Medulla oblongata (tissue), 1 donor: Measurements from ENCODE around the gene ARSH.
"Not testable (repeated sequence)": the region's sequence is repeated elsewhere in the genome, so short reads cannot be mapped to it uniquely, and the experiment has no call there.

Source experiments
- DNase-seq: peaks from one replicate; pipeline ENCODE4 v3.0.0-alpha.2; 2015; ENCODE audit errors: extremely low spot score

ARSH gene

DNA sequence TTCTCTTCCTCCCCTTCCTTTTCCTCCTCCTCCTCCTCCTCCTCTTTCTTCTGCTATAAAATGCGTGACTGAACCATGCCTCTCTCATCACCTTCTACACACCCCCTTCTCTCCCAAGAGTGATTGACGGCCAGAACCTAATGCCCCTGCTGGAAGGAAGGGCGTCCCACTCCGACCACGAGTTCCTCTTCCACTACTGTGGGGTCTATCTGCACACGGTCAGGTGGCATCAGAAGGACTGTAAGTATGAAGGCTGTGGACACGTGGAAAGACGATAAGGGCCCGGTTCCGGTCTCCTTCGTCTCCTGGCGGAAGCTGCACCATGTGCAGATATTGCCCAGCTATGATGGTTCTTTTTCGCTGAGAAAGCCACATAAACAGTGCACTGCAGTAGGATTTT is 22.8 kb downstream of the ARSH start:
- no peak for DNase-seq

DNA sequence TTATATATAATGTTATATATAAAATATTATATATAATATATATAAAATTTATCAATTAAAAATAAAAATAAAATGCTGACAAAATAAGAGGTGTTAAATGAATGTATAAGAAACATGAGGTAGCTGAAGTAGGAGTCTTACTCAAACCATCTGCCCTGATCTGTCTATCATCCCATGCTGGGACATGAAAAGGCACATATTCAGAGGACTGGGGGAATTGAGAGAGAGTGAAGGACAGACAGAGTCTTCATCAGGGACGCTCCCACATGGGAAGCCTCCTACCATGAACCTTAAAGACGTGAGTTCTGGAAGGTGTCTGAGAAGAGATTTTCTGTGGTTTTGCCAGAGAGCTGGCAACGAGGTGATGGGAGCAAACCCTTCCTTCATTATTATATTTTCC is 30.9 kb downstream of the ARSH start:
- DNase-seq: no peak

DNA sequence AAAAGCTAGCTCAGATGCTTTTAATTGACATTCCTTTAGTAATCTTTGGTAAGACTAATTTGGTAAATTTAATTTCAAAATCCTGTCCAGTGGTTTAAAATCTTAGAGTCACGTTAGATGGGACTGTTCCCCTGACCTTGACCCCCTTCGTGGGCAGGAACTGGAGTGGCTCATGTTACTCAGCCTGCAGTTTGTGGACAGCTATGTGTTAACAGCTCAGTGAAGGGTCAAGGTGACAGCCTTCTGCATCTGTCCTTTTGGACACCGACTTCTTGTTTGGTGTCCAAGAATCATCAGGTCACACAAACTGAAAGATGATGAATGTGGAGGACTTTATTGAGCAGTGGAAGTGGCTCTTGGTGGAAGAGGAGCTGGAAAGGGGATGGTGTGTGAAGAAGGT is 37.9 kb downstream of the ARSH start:
- DNase-seq: no peak

DNA sequence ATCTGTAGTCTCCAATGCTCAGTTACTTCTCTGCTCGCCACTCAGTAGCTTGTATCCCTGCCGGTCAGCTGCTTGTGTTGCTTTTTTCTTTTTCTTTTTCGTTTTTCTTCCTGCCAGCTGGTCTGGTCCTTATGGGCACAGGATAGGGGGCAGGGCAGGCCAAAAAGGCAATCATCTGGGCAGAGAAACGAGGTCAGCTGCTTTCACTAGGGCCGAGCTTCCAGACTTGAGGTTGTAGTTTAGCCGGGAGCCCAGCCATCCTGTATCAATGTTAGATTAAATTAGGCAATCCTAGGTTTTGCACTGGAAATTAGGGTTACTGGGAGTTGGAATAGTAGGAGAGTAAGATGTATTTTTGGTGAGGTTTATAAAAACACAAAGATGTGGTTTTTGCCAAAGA is 38.3 kb downstream of the ARSH start:
- no peak for DNase-seq

DNA sequence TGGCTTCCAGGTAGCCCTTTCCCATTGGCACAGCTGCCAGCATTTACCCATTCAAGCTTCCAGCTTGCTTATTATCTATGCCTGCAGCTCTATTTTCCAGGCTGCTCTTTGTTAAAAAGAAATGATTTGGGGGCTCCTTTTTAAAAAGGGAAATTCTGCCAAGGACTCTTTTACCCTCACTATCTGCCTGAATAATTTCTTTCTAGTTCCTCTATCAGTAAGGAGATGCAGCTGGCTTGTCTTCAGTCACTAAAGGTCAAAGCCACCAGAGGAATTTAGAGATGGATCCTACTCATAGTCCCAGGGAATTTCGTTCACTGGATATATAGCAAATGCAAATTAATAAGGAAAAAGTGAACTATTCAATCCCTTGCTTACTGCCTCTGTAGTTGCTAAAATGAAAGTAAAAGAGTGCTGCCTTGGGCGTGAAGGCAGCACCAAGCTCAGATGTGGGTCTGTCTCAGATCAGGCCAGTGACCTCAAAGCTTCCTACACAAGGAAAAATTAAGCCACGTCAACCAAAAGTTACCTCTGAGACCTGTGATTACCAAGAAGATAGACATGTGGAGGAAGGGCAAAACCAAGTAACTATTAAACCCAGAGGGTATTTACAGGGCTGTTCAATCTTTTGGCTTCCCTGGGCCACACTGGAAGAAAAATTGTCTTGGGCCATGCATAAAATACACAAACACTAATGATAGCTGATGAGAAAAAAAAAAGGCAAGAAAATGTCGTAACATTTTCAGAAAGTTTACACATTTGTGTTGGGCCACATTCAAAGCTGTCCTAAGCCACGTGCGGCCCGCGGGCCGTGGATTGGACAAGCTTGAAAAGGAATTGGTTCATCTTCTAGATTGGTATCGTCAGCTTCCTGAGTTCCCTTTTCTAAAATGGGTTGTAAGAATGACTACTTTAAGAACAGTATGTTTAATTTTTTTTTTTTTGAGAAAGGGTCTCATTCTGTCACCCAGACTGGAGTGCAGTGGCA is 40.2 kb downstream of the ARSH start:
- DNase-seq: no peak

DNA sequence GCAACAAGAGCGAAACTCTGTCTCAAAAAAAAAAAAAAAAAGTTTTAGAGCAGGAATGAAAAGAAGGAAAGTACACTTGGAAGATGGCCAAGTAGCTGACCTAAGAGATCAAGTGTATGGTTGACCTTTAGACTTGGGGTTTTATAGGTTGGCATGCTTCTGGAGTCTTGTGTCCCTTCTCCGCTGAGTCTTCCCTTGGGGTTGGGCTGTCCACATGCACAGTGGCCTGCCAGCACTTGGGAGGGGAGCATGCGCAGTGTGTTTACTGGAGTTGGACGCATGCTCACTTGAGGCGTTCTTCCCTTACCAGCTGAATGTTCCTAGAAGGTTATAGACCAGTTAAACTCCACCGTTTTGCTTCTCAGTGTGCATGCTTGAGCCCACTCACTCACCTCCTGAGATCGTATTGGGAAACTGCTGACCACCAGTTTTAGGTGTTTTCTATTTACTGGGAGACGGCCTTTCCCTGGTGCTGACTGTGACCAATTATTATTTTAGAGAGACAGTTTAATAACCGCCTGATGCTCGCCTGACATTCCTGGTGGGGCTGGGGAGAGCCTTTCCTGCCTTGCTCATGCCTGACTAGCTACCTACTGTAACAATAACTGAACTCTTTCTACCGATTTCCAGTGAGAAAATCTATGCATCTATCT is 44.3 kb downstream of the ARSH start:
- not testable (repeated sequence) for DNase-seq

DNA sequence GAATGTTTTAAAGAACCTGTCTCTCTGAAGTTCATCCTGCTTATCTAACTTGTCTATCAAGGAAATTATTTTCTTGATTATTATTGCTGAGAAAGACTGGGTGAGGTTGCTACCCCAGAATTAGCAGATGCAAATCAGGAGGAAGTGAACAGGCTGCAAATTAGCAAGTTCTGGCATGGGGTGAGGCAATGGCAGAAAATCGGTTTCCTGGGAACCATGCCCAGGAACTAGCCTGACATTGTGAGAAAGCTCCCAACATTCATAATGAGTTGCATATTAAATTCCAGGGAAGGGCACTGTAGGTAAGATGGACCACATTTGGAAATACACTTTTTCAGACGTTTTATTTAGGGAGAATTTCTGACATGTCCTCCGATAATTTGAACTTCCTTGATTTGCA is 46.5 kb downstream of the ARSH start:
- peak; percentile 50 for DNase-seq

DNA sequence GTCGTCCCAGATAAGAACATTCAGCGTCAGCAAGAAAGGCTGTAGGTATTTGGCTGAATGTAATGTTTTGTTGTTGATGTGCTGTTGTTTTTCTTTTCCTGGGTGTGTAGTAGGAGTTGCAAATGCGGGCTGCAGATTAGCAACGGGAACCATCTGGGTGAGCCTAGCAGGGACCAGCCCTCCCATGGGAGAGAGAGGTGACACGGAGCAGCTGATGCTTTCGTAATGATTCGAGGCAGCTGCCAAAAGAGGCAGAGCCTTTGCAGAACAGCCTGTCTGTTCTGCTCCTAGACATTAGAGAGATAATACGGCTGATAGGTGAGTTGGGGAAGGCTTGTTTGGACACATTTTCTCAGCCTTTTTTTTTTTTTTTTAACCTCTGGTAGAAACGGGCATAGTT is 60.2 kb downstream of the ARSH start:
- DNase-seq: peak; percentile 11

DNA sequence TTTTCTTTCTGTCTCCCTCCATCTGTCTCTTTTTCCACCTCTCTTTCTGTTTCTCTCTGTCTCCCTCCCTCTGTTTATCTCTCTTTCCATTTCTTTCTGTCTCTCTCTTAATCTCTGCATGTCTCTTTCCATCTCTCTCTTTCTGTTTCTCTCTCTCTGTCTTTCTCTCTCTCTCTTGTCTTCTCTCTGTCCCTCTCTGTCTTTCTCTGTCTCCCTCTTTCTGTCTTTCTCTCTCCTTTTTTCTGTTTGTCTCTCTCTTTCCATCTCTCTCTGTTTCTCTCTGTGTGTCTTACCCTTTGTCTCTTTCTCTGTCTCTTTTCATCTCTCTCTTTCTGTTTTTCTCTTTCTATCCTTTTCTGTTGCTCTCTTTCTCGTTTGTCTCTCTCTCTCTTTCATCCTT is 69.6 kb downstream of the ARSH start:
- DNase-seq: no peak

DNA sequence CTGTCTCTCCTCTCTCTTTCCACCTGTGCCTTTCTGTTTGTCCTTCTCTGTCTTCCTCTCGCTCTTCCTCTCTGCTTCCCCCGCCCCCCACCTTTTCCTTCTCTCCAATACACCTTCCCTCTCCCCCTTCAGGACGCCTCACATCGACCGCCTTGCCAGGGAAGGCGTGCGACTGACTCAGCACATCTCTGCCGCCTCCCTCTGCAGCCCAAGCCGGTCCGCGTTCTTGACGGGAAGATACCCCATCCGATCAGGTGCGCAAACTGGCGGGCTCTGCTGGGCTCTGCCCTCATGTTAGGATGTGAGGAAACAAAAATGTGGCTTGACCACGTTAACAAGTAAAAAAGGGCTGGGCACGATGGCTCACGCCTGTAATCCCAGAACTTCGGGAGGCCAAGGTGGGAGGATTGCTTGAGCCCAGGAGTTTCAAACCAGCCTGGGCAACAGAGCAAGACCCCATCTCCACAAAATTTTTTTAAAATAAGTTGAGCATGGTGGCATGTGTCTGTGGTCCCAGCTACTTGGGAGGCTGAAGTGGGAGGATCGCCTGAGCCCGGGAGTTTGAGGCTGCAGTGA is 70.2 kb downstream of the ARSH start:
- no peak for DNase-seq
